GM21447 (cell line): ENCODE data around the gene OR2A2.
"Not testable (repeated sequence)": the region's sequence is repeated elsewhere in the genome, so short reads cannot be mapped to it uniquely, and the experiment has no call there.

Experiments used
- ATAC-seq: cut with Tn5 transposase; IDR thresholded peaks from one replicate; pipeline ENCODE4 v1.9.1; 2021; ENCODE audit not compliant: unreplicated experiment

The OR2A2 gene, protein sequence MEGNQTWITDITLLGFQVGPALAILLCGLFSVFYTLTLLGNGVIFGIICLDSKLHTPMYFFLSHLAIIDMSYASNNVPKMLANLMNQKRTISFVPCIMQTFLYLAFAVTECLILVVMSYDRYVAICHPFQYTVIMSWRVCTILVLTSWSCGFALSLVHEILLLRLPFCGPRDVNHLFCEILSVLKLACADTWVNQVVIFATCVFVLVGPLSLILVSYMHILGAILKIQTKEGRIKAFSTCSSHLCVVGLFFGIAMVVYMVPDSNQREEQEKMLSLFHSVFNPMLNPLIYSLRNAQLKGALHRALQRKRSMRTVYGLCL

DNA sequence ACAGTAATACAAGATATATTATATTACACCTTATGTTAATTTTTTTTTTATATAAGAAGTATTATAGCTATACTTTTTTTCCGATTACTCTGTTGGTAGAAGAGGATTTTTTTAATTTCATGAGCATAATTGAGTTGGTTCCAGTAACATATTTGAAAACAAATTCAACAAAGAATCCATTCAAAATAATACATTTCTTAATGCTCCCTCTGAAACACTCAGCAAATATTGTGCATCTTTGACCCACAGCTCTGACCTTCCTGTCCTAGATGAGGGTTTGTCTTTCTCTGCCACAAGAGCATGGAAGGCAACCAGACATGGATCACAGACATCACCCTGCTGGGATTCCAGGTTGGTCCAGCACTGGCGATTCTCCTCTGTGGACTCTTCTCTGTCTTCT lies at the start of gene OR2A2:
TSS of gene OR2A2 (plus strand) at position 301 of the 400 bp plus-strand sequence. CDS start at position 301, 0 bp downstream.
- ATAC-seq, result no peak

DNA sequence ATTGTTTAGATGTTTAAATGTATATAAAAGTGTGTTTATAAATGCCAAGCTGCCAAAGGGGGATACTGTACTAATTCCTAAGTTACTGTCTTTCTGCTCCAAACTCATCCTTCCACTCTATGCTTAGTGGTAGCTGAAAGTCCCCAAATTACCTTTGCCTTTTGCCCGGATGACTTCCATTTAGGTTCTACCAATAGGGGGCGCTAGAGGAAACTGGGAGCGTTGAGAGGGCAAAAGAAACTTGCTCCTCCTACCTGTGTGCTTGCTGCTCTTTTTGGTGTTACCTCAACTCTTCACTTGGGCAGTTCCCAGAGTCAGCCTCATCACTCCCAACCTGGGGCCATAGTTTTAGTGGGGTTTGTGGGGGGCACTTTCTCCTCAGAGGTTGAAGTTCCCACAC lies 45.7 kb upstream of the OR2A2 start:
- no peak for ATAC-seq

DNA sequence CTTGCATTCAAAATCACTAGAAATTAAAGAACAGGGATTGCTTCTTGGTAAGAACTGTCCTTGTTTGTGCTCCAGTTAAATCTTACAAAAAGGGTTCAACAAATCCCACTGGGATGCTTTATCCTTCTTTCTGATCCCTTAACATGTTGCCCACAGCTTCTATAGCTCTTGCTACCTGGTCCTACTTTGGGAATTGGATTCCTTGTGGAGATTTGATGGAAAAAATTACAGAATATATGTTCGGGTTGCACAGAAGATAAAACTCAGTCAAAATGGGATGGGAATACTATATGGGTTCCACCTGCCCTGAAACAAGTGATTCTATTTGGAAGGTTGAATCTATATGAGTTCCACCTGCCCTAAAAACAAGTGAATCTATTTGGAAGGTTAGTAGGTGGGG lies 39.9 kb upstream of the OR2A2 start, which contains the start of gene OR2A25:
TSS of gene OR2A25 (plus strand) at position 301 of the 400 bp plus-strand sequence. CDS start 4,409 bp downstream, outside the sequence.
- no peak for ATAC-seq

DNA sequence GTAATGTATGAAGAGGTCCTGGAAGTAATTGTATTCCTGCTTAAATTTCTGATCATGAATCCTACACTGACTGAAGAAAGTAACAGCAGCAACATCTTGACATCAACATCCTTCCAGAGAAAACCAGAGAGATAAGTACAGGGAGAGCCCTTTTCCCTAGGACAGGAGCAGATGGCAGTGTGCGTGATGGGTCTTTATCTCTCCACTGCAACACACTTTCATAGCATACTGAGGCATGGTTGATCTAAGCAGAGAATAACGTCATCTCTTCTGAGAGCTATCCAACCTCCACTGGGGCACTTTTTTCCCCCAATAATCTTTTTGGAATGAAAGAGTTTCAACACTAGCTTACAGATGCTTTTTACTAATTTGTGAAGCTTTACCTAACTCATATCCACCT lies 39.4 kb upstream of the OR2A2 start:
- no peak for ATAC-seq

DNA sequence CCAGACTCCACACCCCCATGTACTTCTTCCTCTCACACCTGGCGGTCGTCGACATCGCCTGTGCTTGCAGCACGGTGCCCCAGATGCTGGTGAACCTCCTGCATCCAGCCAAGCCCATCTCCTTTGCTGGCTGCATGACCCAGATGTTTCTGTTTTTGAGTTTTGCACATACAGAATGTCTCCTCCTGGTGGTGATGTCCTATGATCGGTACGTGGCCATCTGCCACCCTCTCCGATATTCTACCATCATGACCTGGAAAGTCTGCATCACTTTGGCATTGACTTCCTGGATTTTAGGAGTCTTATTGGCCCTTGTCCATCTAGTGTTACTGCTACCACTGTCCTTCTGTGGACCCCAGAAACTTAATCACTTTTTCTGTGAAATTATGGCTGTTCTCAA lies 35.0 kb upstream of the OR2A2 start:
- ATAC-seq, result no peak

DNA sequence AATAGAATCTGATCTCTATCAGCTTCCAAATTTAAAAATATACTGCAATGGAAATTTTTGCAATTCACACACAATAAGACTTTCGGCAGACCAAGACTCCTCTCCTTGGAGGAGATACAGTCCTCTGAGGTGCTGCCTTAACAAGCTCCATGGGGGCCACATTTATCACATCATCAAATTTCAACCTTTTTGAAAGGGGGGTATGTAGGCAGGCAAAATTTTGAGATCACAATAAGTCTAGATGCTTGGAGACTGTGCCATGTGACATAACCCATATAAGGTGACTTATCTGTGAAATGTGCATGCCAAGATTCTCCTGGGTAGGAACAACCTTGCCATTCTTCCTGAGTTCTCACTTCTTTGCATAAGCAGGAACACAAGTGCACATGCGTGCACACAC lies 23.4 kb upstream of the OR2A2 start, which contains the start of gene OR2A12:
TSS of gene OR2A12 (plus strand) at position 301 of the 400 bp plus-strand sequence. CDS start 8,830 bp downstream, outside the sequence.
- ATAC-seq, result no peak

DNA sequence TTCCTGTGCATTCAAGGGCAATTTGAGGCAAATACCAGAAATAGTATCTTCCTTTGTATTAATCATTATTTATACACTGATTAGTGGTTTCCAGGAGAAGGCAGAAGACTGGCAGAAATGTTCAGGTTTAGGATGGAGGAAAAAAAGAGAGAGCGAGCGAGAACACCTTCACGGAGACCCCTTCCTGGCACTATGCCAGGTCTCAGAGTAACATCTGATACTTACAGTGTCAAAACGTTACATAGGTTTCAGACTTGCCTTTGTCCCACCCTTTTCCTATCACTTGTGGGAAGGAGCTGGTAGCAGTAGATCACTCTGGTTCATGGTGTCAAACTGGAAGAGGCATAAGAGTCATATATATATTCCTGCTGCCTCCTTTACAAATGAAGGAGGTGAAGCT lies 22.7 kb upstream of the OR2A2 start:
- ATAC-seq, result no peak

DNA sequence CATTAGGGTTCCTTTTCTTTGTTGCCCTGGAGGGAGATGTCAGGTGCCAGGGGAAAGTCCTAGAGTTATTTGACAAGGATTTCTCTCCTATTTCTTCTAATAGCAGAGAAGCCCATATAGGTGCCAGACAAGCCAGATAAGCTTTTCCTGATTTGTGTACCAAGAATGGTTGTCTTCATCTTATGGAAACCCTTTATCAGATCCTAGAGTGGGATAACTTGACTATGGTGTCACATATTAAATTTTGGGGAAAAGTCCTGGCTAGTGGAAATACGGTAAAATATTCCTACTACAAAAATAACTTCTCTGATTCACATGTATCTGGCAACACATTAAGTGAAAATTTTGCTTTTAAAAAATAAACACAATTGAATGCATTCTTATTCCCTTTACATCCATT lies 22.2 kb upstream of the OR2A2 start:
- ATAC-seq, result no peak

DNA sequence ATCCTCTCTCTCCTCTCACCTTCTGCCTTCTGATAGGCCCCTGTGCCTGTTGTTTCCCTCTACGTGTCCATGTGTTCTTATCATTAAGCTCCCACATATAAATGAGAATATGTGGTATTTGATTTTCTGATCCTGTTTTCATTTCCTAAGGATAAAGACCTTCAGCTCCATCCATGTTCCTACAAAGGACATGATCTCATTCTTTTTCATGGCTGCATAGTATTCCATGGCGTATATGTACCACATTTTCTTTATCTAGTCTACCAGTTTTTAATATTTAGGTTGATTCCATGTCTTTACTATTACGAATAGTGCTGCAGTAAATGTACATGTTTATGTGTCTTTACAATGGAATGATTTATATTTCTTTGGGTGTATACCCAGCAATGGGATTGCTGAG lies 18.7 kb upstream of the OR2A2 start:
- ATAC-seq, result no peak

DNA sequence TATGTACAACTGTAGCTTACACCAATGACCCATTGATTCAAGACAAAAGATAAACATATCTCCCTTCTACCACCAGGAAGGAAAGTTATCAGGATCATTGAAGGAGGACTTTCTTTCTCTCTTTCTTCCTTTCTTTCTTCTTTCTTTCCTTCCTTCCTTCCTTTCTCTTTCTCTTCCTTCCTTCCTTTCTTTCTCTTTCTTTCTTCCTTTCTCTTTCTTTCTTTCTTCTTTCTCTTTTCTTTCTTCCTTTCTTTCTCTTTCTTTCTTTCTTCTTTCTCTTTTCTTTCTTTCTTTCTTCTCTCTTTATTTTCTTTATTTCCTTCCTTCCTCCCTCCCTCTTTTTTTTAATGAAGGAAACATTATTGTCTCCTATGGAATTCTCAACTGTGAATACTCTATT lies 10.6 kb upstream of the OR2A2 start:
- no peak for ATAC-seq

DNA sequence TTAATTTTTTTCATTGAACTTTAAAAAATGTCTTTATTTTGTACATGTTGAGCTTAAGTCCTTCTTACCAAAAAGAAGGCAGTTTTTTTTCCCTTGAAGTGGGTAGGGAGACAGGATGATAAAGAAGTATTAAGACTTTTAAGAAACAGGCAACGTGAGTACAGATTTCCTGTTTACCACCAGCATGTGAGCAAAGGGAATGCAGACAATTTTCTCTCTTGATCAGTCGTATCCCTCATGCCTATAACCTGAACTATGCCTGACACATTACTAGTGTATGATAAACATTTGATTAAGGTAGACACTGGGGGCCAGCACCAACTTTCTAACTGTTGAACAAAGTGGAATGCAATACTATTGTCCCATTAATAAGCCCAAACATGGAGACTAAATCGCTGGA lies 8.8 kb upstream of the OR2A2 start:
- no peak for ATAC-seq

DNA sequence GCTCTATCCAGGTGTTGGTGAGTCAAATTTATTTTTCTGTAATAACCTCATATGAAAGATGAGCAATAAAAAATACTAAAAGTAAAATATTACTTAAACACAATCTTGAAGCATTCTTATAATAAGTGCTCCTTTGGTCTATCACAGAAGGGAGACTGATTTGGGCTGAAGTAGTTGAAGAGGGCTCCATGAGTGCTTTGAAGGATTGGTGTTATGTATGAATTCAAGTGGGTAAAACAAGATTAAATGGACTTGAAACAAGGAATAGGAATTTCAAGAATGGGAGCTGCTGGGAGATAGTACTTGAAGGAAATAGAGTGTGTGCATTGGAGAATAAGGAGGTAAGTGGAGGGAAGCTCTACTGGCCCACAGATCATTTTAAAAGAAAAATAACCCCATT lies 7.3 kb upstream of the OR2A2 start:
- no peak for ATAC-seq

DNA sequence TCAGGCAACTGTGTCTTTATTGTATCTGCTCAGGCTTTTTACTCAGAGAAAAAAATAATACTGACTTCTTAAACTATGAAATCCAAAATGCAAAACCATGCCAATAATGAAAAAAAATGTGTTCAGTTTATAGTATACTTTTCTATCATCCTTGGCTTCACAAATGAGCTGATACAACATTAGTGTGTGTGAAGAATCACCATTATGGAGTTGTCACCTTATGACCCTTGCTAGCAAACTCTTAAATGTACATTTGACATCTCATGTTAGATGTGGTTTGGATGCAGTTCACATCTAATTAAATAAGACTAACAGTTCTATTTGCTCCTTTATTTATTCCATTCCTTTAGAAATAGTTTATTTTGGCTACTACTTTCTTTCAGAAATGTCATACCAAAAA lies 4.2 kb upstream of the OR2A2 start:
- ATAC-seq, result no peak

DNA sequence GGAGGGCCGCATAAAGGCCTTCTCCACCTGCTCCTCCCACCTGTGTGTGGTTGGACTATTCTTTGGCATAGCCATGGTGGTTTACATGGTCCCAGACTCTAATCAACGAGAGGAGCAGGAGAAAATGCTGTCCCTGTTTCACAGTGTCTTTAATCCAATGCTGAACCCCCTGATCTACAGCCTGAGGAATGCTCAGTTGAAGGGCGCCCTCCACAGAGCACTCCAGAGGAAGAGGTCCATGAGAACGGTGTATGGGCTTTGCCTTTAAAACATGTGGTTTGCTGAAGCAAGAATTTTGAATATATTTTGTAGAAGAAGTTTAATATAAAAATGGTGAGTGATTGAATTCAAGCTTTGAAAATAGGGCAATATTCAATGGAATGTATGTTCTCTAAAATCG lies 889 bp downstream of the OR2A2 start:
- ATAC-seq, result no peak

DNA sequence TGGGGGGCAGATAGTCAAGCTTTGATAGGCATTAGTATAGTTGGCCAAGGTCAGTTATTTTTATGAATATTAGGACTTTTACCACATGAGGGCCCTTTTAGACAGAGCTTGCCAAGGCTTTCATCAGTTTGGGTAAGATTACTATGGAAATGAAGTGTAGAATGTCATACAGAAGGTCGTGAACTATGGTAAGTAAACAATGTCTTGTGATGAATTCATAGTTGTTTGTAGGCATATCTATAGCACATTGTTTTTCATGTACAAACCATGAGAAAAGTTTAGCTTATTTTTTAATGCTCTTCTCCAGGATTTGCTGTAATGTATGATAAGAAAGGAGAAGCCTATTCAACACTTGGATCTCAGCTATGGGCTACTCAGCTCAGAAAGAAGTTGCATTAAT lies 4.3 kb downstream of the OR2A2 start:
- no peak for ATAC-seq

DNA sequence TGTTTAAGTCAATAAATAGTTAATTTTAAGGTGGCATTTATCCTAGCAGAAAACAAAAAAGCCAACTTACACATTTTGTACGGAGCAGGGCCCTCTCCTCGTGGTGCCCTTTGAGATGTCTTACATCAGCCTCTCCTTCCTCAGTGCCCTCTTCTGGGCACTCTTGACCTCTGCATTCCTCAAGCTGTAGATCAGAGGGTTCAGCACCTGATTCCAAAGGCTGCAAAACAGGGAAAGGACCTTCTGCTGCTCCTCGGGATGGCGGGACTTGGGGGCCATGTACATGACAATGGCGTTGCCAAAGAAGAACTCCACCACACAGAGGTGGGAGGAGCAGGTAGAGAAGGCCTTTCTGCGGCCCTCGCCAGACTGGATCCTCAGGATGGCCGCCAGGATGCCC lies 9.0 kb downstream of the OR2A2 start:
- no peak for ATAC-seq

DNA sequence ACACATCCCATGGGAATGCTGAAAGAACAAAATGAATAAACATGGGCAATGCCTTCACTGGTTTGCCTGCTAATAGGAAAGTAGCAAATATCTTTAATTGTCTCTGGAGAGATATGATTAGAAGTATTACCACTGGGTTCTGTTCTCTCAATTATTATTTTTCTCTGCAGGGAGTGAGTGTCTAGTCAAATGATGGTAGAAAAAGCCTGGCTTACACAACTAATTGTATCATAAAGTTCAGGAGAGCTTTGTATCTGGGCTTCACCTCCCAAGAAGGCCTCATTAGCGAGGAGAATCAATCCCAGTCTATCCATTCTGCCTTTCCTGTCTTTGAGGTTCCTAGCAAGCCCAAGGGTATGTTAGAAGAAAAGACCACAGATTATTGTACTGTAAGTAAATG lies 13.5 kb downstream of the OR2A2 start, which contains the start of gene OR2A14:
TSS of gene OR2A14 (plus strand) at position 301 of the 400 bp plus-strand sequence. CDS start 5,937 bp downstream, outside the sequence.
- ATAC-seq, result no peak

DNA sequence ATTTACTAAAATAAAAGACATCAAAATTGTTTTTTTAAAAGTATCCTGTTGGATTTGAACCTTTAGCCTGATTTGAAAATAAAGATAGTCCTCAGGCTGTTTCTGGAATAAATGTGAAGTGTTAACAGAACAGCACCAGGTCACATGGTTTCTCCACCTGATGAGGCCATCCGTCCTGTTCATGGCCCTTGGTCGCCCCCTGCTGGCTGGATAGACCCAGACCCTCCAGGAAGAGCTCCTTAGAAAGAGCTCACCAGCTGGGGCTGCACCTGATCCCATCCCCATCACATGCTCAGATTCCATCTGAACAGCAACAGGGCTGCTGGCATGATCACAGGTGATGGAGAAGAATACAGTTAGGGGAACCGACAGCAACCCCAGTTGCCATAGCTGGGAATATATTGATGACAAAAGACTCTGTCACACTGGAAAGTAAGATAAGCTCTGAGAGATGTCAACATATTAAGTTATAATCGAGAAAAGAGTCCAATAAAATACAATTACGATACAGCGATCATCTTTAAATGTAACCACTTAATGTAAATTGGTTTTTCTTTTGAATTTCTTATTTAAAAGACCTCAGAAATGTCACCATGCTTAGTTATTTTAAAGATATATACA lies 18.4 kb downstream of the OR2A2 start:
- ATAC-seq, result peak; percentile 100

DNA sequence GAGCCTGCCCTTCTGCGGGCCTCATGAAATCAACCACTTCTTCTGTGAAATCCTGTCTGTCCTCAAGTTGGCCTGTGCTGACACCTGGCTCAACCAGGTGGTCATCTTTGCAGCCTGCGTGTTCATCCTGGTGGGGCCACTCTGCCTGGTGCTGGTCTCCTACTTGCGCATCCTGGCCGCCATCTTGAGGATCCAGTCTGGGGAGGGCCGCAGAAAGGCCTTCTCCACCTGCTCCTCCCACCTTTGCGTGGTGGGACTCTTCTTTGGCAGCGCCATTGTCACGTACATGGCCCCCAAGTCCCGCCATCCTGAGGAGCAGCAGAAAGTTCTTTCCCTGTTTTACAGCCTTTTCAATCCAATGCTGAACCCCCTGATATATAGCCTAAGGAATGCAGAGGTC lies 20.2 kb downstream of the OR2A2 start:
- ATAC-seq, result not testable (repeated sequence)

DNA sequence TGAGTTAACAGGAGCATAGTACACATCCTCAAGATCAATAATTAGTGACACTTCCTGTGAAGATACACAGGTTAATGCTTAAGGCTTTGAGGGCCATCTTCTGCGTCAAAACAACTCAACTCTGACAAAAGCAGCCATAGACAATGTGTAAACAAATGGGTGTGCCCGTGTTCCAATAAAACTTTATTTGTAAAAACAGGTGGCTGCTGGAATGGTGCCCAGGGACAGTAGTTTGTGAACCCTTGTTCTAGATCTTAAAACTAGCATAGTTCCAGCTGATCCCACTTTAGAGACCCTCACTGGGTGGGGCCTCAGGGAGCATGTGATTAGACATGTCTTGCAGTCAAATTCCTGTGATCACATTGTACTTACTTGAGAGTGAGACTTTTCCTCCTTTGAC lies 21.3 kb downstream of the OR2A2 start:
- no peak for ATAC-seq

DNA sequence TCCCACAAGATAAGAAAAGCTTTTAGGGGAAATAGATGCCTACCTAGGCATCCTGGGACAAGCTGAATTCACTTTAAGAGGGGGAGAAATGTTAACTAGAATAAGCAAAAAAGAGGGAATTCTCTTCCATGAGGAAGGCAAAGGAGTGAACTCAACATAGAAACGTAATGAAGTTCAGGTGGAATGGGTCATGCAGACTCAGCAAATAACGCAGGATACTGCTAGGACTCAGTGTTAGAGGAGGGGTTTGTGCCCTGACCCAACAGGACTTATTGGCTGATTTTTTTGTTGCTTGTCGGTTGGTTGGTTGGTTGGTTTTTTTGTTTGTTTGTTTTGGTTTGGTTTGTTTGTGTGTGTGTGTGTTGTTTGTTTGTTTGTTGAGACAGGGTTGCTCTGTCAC lies 22.9 kb downstream of the OR2A2 start:
- ATAC-seq, result no peak

DNA sequence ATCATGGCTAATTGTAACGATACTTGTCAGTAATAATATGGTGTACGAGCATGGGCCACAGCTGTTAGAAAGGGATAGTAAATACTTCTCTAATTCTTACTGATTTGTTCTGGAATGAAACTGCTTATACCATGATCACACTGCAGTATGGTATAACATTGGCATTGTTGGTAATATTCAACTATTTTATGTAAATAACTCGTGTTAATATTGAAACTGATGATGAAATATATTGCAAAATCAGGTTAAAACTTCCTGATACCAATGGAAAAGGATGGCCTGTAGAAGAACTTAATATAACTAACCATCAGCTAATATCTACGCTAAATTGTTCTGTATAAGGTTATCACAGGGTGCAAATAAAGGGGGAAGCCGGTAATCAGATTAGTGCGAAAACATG lies 23.9 kb downstream of the OR2A2 start:
- ATAC-seq, result no peak
